Uterus (tissue), 2 donors: ENCODE measurements around the gene GJA3.

Source experiments
- POLR2A ChIP-seq, 2 donors: fragments of 450-650 bp; IDR thresholded peaks; one replicate each; pipeline ENCODE4 v1.6.1; 2016; ENCODE audit warnings: antibody characterized with exemption in 2 of 2, mild to moderate bottlenecking in 1 of 2, moderate library complexity in 1 of 2
- TF ChIP-seq, protein P1 (sequence below), 4 experiments: fragments of 200-600 bp in 2 of 4; fragments of 450-650 bp in 2 of 4; sonication (generic) in 2 of 4; IDR thresholded peaks; one replicate each; pipeline ENCODE4 v1.5.1; 2016 to 2019; ENCODE audit warnings: antibody characterized with exemption in 4 of 4, mild to moderate bottlenecking in 2 of 4, moderate library complexity in 1 of 4

DNA sequence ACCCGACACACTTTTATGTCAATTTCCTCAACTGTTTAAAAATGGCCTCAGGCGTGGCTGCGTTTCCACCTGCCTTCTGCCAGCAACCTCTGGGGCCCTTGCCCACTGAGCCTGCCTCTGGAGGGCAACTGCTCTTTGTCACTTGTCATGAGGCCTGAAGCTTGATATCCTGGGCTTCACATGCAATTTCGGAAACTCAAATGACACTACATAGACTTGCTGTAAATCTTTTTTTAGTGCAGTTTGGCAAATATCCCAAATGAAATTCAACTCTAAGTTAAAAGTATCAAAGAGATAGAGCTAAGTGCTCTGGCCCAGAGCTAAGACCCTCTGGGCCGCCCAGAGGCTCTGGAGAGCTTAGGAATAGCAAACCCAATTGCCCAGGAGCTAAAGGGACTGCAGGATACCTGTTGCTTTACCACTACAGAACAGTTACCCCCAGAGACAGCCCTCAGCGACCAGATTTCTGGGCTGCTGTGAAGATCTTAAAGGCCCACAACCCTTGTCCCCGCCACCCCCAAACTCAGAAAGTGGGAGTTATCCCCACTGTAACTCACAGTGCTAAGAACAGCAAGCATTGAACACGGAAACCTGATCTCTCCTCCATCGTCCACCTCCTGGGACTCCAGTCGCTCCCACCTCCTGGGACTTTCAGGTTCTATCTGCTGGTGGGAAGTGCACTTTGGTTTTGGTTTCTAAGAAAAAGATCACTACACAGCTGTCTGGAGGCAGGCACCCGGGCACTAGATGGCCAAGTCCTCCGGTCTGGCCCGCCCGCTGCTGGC, 19.4 kb downstream of the GJA3 start:
- TF ChIP-seq, protein P1, sequence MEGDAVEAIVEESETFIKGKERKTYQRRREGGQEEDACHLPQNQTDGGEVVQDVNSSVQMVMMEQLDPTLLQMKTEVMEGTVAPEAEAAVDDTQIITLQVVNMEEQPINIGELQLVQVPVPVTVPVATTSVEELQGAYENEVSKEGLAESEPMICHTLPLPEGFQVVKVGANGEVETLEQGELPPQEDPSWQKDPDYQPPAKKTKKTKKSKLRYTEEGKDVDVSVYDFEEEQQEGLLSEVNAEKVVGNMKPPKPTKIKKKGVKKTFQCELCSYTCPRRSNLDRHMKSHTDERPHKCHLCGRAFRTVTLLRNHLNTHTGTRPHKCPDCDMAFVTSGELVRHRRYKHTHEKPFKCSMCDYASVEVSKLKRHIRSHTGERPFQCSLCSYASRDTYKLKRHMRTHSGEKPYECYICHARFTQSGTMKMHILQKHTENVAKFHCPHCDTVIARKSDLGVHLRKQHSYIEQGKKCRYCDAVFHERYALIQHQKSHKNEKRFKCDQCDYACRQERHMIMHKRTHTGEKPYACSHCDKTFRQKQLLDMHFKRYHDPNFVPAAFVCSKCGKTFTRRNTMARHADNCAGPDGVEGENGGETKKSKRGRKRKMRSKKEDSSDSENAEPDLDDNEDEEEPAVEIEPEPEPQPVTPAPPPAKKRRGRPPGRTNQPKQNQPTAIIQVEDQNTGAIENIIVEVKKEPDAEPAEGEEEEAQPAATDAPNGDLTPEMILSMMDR (IDR thresholded peaks at IDR 0.05): no peak
- no peak for TF ChIP-seq POLR2A (IDR thresholded peaks at IDR 0.05)
